HUES6 (cell line): Measurements from ENCODE around the gene CDH16.
"Not testable (repeated sequence)": the region's sequence is repeated elsewhere in the genome, so short reads cannot be mapped to it uniquely, and the experiment has no call there.

Experiments
- H3K27ac ChIP-seq: 2 replicates; pipeline ENCODE4 v1.7.0; 2013; ENCODE audit warnings: low read depth, mild to moderate bottlenecking, low read length, inconsistent platforms
- H3K27me3 ChIP-seq: 2 replicates; pipeline ENCODE4 v1.6.1; 2013; ENCODE audit warnings: low read length; ENCODE audit not compliant: control insufficient read depth, insufficient read depth
- H3K36me3 ChIP-seq: 2 replicates; pipeline ENCODE4 v1.6.1; 2013; ENCODE audit warnings: low read length; ENCODE audit not compliant: control insufficient read depth, insufficient read depth
- H3K4me1 ChIP-seq: 2 replicates; pipeline ENCODE4 v1.6.1; 2013; ENCODE audit warnings: low read length; ENCODE audit not compliant: control insufficient read depth, insufficient read depth
- H3K4me3 ChIP-seq: 2 replicates; pipeline ENCODE4 v1.5.1; 2013; ENCODE audit warnings: low read depth, low read length
- H3K9ac ChIP-seq: one replicate; pipeline ENCODE4 v1.6.1; 2013; ENCODE audit warnings: mild to moderate bottlenecking, low read length
- H3K9me3 ChIP-seq: 2 replicates; pipeline ENCODE4 v1.6.1; 2013; ENCODE audit warnings: low read depth, low read length; ENCODE audit not compliant: control insufficient read depth, insufficient read depth

CDH16 gene

GRCh38 chr16:66935314-66936011 is 16.8 kb upstream of the CDH16 start, which contains the start of gene CES2:
Gene CES2 (plus strand): TSS chr16:66935516. CDS start chr16:66935636, 120 bp downstream.
- Histone ChIP-seq H3K36me3 (peaks cover 29% of the 10 kb centered on the region), H3K4me1 (peaks cover 12% of the 10 kb centered on the region; the same call in 1 of the 2 replicates), H3K27me3 (peaks cover 10% of the 10 kb centered on the region), H3K9ac (peak within 1 kb of the TSS; percentile 94), H3K4me3 (peak within 1 kb of the TSS; percentile 96), H3K9me3 (no peaks in the 10 kb centered on the region), H3K27ac (no peak within 1 kb of the TSS)

GRCh38 chr16:66934839-66935313 is 16.2 kb upstream of the CDH16 start:
- H3K9me3 ChIP-seq, H3K27me3 ChIP-seq, H3K27ac ChIP-seq: not testable (repeated sequence)
- Histone ChIP-seq H3K4me1 (peaks cover 12% of the 10 kb centered on the region; the same call in 1 of the 2 replicates), H3K36me3 (peaks cover 23% of the 10 kb centered on the region), H3K9ac (peak overlapping the region; percentile 94), H3K4me3 (peak overlapping the region; percentile 96)

DNA sequence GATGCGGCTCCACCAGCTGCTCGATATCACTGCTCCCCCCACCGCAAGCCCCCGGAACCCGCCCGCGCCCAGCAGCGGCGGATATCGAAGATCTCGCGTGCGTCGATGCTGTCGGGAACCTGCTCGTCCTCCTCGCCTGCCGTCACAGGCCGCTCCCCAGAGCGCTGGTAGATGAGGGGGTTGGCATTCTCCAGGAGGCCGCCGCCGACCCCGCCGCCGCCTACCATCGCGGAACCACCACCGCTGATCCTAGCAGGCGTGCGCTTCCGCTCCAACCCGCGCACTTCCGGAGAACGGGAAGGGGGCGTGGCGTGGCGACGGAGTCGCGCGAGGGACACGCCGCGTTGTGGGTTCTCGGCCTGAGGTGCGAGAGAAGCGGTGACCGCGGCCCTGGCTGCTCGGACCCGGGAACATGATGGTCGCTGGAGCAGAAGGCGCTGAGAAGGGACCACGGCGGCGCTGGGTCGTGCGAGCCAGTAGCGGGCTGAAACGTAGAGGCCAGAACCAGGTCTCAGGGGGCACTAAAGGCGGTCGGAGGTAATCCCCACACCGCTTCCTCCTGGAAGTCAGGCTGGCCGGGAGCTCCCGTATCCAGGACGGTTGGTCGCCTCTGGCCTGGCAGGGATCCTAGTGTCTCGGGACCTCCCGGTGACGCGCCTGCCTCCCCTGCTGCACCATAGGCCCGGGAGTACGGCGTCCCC is 15.6 kb upstream of the CDH16 start, which contains the start of gene CIAO2B:
Gene CIAO2B, minus strand, starts transcription at position 265 of the 701 bp plus-strand sequence. Its CDS starts 38 bp downstream, at position 227.
- Histone ChIP-seq H3K27me3 (peaks cover 10% of the 10 kb centered on the region), H3K36me3 (peaks cover 18% of the 10 kb centered on the region), H3K9ac (peak within 1 kb of the TSS; percentile 94), H3K4me3 (peak within 1 kb of the TSS; percentile 96), H3K27ac (no peak within 1 kb of the TSS), H3K4me1 (peaks cover 12% of the 10 kb centered on the region; the same call in 1 of the 2 replicates), H3K9me3 (no peaks in the 10 kb centered on the region)

GRCh38 chr16:66933776-66934137 is 15.1 kb upstream of the CDH16 start:
- Histone ChIP-seq H3K4me1 (peaks cover 12% of the 10 kb centered on the region; the same call in 1 of the 2 replicates), H3K4me3 (peak overlapping the region; percentile 96), H3K9me3 (no peaks in the 10 kb centered on the region), H3K27me3 (peaks cover 10% of the 10 kb centered on the region), H3K36me3 (peaks cover 13% of the 10 kb centered on the region; the same call in 1 of the 2 replicates), H3K27ac (no peak overlapping the region), H3K9ac (peak overlapping the region; percentile 94)

DNA sequence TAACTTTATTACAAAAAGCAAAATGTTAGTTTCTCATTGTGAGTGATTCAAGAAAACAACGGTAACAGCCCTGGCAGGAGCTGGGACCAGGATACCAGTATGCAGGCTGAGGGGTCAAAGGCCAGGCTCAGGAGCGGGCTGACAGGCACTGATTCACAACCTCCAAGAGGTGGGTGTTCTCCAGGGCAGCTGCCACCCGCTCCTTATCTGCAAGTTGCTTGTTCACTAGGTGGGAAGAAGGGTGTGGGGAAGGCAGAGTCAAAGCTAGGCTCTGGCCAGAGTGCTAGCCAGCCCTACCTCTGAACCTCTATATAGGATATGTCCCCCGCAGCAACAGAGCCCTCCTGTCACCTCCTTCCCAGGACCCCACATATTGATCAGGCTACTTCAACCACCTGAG is 13.4 kb upstream of the CDH16 start:
- H3K27me3 ChIP-seq, result peaks cover 20% of the 10 kb centered on the region
- no peak overlapping the region for H3K27ac ChIP-seq
- H3K4me3 ChIP-seq, result no peak overlapping the region
- no peak overlapping the region for H3K9ac ChIP-seq
- H3K36me3 ChIP-seq, result peaks cover 8% of the 10 kb centered on the region; the same call in 1 of the 2 replicates
- peaks cover 18% of the 10 kb centered on the region for H3K4me1 ChIP-seq
- no peaks in the 10 kb centered on the region for H3K9me3 ChIP-seq

DNA sequence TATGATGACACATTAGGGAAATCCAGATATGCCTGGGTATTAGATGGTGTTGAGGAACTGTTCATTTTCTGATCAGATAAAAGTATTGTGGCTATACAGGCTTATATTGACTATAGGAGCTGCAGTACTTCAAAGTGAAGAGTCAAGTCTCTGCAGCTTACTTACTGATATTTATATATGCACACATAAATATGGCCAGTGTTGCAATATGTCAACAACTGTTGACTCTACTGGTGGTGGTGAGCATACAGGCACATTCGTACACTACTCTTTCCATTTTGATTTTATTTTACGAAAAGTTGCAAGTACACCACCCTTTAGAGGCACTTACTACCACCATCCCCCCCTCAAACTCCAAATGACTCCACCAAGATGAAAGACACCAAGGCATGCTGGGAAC is 13.0 kb upstream of the CDH16 start:
- Histone ChIP-seq H3K4me1 (peaks cover 22% of the 10 kb centered on the region), H3K9me3 (no peaks in the 10 kb centered on the region), H3K36me3 (peaks cover 8% of the 10 kb centered on the region; the same call in 1 of the 2 replicates), H3K27me3 (peaks cover 24% of the 10 kb centered on the region), H3K9ac (no peak overlapping the region), H3K4me3 (no peak overlapping the region), H3K27ac (no peak overlapping the region)

DNA sequence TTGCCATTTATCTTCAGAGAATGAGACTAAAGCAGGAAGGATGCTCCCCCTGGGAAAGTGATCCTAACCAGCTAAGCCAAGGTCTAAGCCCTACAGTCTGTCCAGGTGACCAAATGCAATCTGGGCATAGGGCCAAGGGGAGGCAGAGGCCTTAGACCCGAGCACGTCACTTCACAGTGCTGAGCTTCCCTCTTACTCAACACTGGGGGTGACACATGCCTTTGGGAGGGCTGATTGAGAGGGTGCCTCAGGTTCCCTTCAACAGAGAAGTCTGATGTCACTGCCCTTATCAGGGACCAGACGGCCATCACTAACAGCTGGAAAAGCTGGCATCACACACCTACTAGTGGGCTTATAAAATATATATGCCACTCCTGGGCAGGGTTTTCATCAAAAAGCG is 11.5 kb upstream of the CDH16 start:
- H3K9ac ChIP-seq, result no peak overlapping the region
- no peak overlapping the region for H3K4me3 ChIP-seq
- peaks cover 8% of the 10 kb centered on the region; the same call in 1 of the 2 replicates for H3K36me3 ChIP-seq
- H3K27me3 ChIP-seq, result peaks cover 32% of the 10 kb centered on the region
- H3K4me1 ChIP-seq, result peaks cover 17% of the 10 kb centered on the region
- no peaks in the 10 kb centered on the region for H3K9me3 ChIP-seq
- no peak overlapping the region for H3K27ac ChIP-seq

DNA sequence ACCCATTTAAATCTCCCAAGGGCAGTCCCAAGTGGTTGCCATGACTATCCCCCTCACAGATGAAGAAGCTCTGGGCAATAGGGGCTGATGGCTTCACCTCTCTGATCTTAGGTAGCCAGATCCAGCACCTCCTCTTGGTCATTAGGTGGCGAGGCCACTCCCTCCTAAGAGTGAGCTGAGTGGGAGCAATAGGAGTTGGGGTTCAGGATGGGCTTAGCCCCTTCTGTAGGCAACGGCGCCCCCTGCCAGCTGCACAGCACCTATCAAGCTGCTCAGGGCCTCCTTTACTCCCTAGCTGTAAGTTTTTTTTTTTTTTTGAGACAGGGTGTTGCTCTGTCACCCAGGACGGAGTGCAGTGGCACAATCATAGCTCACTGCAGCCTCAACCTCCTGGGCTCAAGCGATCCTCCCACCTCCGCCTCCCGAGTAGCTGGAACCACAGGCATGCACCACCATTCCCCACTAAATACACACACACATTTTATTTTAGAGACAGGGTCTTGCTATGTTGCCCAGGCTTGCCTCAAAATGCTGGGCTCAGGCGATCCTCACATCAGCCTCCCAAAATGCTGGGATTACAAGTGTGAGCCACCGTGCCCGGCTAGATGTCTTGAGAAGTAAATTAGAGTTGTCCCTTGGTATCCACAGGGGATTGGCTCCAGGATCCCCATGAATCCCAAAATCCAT is 10.2 kb upstream of the CDH16 start:
- H3K4me3 ChIP-seq, result no peak overlapping the region
- H3K9ac ChIP-seq, result no peak overlapping the region
- H3K4me1 ChIP-seq, result peaks cover 16% of the 10 kb centered on the region
- H3K27me3 ChIP-seq, result peaks cover 42% of the 10 kb centered on the region
- no peak overlapping the region for H3K27ac ChIP-seq
- peaks cover 8% of the 10 kb centered on the region; the same call in 1 of the 2 replicates for H3K36me3 ChIP-seq
- no peaks in the 10 kb centered on the region for H3K9me3 ChIP-seq

DNA sequence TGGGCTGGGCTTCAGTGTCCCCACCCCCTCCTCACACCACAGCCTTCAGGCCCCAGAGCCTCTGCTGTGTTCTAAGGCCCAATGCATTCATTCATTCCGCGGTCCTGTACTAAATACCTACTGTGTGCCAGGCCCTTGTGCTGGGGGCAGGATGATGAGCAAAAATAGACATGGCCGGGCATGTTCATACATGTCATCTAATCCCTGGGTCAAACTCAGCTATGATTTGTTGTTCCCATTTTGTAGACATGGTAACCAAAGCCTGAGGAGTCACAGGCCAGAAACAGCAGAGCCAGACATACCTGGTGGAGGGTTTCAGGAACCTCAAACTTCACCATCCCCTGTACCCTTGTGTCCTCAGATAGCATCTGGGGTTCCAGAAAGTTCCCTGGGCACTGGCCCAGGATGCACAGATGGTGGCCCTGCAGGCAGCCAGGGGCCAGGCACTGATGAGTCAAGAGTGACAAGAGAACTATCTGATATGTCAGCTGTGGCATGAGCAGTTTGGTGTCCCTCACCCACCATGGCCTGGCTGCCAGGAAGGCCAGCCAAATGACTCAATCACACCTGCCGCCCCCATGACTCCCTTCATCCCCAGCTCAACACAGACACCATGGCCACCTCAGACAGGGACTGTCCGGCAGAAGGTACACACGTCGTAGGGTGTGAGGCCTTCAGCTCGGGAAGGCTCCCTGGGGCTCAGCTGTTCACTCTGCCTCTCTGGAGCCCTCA is 9.4 kb upstream of the CDH16 start:
- no peaks in the 10 kb centered on the region for H3K9me3 ChIP-seq
- no peak overlapping the region for H3K9ac ChIP-seq
- peaks cover 50% of the 10 kb centered on the region for H3K27me3 ChIP-seq
- H3K4me3 ChIP-seq, result no peak overlapping the region
- H3K4me1 ChIP-seq, result peaks cover 11% of the 10 kb centered on the region
- peaks cover 8% of the 10 kb centered on the region; the same call in 1 of the 2 replicates for H3K36me3 ChIP-seq
- H3K27ac ChIP-seq, result 0 out of 2 replicates have a peak overlapping the region, but pooled peaks have one; percentile 29

GRCh38 chr16:66926961-66927436 is 8.3 kb upstream of the CDH16 start:
- no peak overlapping the region for H3K4me3 ChIP-seq
- H3K9ac ChIP-seq, result no peak overlapping the region
- peaks cover 55% of the 10 kb centered on the region for H3K27me3 ChIP-seq
- no peaks in the 10 kb centered on the region for H3K9me3 ChIP-seq
- H3K4me1 ChIP-seq, result peaks cover 11% of the 10 kb centered on the region
- peaks cover 4% of the 10 kb centered on the region; the same call in 1 of the 2 replicates for H3K36me3 ChIP-seq
- no peak overlapping the region for H3K27ac ChIP-seq
